Retinal pigment epithelial cell (primary cell): ENCODE data around the gene COL4A3.
A peak's percentile ranks its signal among the peaks of the same experiment; 100 is the strongest.

ENCODE experiments used
- DNase-seq: peaks from one replicate; pipeline ENCODE4 v3.0.0-alpha.2; 2010; ENCODE audit warnings: low read depth
- H3K4me3 ChIP-seq: 2 replicates; pipeline ENCODE4 v1.5.1; 2011; ENCODE audit warnings: mild to moderate bottlenecking, low read length, control low read depth, moderate library complexity
- TF ChIP-seq, protein P1 (sequence below): conservative IDR thresholded peaks from 2 replicates; pipeline ENCODE4 v1.5.1; 2011; ENCODE audit warnings: low read depth, low read length, control low read depth, inconsistent platforms

COL4A3 gene

GRCh38 chr2:227125506-227125905, 38.9 kb upstream of the COL4A3 start:
- H3K4me3 ChIP-seq = no peak overlapping the region
- TF ChIP-seq, protein P1, sequence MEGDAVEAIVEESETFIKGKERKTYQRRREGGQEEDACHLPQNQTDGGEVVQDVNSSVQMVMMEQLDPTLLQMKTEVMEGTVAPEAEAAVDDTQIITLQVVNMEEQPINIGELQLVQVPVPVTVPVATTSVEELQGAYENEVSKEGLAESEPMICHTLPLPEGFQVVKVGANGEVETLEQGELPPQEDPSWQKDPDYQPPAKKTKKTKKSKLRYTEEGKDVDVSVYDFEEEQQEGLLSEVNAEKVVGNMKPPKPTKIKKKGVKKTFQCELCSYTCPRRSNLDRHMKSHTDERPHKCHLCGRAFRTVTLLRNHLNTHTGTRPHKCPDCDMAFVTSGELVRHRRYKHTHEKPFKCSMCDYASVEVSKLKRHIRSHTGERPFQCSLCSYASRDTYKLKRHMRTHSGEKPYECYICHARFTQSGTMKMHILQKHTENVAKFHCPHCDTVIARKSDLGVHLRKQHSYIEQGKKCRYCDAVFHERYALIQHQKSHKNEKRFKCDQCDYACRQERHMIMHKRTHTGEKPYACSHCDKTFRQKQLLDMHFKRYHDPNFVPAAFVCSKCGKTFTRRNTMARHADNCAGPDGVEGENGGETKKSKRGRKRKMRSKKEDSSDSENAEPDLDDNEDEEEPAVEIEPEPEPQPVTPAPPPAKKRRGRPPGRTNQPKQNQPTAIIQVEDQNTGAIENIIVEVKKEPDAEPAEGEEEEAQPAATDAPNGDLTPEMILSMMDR = peak; percentile 35
- no peak for DNase-seq

GRCh38 chr2:227127201-227127600, 37.2 kb upstream of the COL4A3 start:
- DNase-seq = no peak
- TF ChIP-seq, protein P1 = no peak
- H3K4me3 ChIP-seq = no peak overlapping the region

DNA sequence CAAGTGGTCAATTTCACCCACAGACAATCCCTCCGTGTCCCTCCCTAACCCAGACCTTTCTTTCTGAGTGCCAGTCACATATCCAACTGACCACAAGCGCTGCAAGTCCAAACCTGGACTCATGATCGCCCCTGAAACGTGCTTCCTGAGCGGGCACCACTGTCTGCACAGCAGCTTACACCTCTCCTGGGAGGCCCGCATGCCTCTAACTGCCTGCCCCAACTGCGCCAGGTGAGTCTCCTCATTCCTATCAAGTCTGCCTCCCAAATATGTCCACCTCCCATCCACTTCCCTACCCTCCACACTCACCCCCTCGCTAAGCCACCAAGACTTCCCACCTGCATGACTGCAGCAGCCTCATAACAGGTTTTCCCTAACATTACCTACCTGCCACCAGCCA, 33.8 kb upstream of the COL4A3 start:
- DNase-seq = no peak
- no peak overlapping the region for H3K4me3 ChIP-seq
- TF ChIP-seq, protein P1 = no peak

GRCh38 chr2:227132986-227133385, 31.4 kb upstream of the COL4A3 start:
- TF ChIP-seq, protein P1 = no peak

DNA sequence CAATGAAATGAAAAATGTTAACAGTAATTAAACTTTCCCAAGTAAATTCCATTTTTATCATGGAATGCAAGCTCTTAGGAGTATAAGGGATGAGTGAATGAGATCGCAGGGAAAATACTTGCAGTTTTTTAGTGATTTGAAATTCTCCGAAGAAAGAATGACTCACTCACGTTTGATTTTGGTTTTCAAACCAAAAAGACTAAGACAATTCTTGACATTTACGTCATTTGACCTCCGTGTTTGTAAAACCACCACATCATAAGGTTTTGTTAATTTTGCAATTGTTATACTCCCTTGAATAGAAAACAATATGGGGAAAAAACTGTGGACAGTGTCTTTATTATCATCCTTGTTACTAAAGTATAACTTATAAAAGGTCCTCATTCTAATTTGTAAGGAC, 29.8 kb upstream of the COL4A3 start:
- H3K4me3 ChIP-seq = no peak overlapping the region
- DNase-seq = no peak
- TF ChIP-seq, protein P1 = no peak

More at GRCh38 chr2:227132986-227133385, 31.4 kb upstream of the COL4A3 start:
- no peak for DNase-seq
- no peak overlapping the region for H3K4me3 ChIP-seq

DNA sequence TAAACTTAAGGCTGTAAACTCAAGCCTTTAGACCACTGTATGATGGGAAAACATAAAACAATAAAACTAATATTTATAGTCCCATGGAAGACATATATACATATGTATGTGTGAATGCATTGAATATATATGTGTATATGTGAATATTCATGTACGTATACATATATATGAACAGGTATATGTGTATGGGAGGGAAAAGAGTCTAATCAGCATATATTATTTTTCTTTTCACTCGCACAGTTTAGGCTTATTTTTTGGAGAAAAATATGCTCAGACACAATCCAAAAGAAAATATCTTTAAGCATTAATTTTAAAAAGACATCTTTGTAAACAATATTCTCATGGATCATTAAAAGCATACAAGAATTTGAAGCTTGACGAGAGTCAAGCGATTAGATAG, 23.1 kb upstream of the COL4A3 start:
- no peak for DNase-seq
- TF ChIP-seq, protein P1 = no peak
- H3K4me3 ChIP-seq = no peak overlapping the region

- DNase-seq = no peak
- no peak overlapping the region for H3K4me3 ChIP-seq
- TF ChIP-seq, protein P1 = no peak
Observed at GRCh38 chr2:227143895-227144294, 20.5 kb upstream of the COL4A3 start.
